HG03520 (cell line): ENCODE data around the gene MRGPRG.
"Not testable (repeated sequence)": the region's sequence is repeated elsewhere in the genome, so short reads cannot be mapped to it uniquely, and the experiment has no call there.

Source experiments
- ATAC-seq: cut with Tn5 transposase; IDR thresholded peaks from one replicate; pipeline ENCODE4 v1.9.1; 2021; ENCODE audit warnings: mild to moderate bottlenecking, moderate library complexity; ENCODE audit not compliant: unreplicated experiment

MRGPRG gene, protein sequence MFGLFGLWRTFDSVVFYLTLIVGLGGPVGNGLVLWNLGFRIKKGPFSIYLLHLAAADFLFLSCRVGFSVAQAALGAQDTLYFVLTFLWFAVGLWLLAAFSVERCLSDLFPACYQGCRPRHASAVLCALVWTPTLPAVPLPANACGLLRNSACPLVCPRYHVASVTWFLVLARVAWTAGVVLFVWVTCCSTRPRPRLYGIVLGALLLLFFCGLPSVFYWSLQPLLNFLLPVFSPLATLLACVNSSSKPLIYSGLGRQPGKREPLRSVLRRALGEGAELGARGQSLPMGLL

GRCh38 chr11:3218483-3219280 lies at the start of gene MRGPRG:
Gene MRGPRG, minus strand, starts transcription at chr11:3218813. Its CDS starts 0 bp downstream, at chr11:3218813.
- no peak for ATAC-seq

GRCh38 chr11:3262548-3262947 lies 43.9 kb upstream of the MRGPRG start:
- ATAC-seq: not testable (repeated sequence)

DNA sequence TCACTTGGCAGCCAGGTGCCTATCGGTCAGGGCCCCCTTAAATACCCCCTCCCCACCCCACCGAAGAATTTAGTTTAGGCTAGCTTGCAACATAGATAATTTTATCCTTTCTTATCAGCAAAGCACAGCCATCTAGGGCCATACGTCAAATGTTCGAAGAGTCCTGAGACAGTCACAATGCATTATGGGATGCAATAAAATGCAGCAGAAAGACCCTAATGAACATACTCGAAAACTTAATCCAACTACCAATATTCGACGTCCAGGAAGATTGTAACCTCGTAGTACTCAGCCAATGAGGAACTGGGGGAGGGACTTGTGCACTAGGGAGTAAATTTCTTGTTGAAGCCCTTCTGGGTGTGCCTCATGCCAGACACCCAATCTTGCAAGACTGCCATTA lies 43.2 kb upstream of the MRGPRG start:
- ATAC-seq: not testable (repeated sequence)

GRCh38 chr11:3257509-3257908 lies 38.9 kb upstream of the MRGPRG start:
- not testable (repeated sequence) for ATAC-seq

- not testable (repeated sequence) for ATAC-seq
Measured at GRCh38 chr11:3255241-3255640, 36.6 kb upstream of the MRGPRG start.

DNA sequence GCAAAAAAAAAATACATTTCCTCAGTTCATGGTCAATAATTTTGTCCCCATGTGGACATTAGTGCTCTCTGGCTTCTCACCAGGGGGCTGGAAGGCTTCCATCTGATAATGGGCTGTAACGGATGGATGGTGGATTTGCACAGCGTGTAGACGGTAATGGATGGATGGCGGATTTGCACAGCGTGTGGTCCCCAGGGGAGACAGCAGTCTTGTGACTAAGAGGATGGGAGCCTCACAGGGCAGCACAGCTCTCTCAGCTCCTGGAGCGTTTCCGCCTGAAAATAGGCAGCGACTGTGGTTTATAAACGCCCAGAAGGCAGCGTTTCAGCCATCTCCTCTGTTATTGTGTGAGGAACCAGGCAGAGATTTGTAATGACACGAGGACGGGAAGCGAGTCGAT lies 36.2 kb upstream of the MRGPRG start:
- not testable (repeated sequence) for ATAC-seq

- ATAC-seq: no peak
Measured at GRCh38 chr11:3245071-3245470, 26.5 kb upstream of the MRGPRG start.

- ATAC-seq: no peak
Measured at GRCh38 chr11:3243880-3244279, 25.3 kb upstream of the MRGPRG start.

DNA sequence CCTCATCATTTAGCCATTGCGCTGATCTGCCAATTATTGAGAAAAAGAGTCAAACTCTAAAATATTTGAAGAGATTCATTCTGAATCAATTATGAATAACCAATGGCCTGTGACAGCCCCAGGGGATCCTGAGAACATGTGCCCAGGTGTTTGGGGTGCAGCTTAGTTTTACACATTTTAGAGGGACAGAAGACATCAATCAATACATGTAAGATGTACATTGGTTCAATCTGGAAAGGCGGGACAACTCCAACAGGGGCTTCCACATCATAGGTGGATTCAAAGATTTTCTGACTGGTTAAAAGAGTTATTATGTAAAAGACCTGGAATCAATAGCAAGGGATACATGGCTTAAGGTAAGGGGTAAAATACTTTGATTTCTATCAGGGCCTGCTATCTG lies 18.5 kb upstream of the MRGPRG start:
- no peak for ATAC-seq

- ATAC-seq: no peak
Measured at GRCh38 chr11:3234846-3235245, 16.2 kb upstream of the MRGPRG start.

DNA sequence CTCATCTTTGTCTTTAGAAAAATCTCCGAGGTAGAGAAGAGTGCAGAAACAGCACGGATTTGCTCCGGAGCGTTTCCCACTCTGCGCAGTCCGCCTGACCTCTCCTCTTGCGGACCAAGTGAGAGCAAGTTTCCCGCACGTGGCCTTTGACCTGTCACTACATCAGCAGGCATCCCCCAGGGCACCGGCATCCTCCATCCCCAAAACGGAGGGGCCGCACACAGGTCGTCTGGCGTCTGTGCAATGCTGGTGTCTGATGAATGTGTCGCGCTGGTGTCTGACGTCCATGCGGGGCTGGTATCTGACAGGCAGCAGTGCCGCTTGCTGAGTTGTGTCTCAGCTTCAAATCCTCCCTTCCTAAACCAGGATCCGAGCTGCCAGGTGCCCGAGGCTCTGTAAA lies 14.3 kb upstream of the MRGPRG start:
- no peak for ATAC-seq

DNA sequence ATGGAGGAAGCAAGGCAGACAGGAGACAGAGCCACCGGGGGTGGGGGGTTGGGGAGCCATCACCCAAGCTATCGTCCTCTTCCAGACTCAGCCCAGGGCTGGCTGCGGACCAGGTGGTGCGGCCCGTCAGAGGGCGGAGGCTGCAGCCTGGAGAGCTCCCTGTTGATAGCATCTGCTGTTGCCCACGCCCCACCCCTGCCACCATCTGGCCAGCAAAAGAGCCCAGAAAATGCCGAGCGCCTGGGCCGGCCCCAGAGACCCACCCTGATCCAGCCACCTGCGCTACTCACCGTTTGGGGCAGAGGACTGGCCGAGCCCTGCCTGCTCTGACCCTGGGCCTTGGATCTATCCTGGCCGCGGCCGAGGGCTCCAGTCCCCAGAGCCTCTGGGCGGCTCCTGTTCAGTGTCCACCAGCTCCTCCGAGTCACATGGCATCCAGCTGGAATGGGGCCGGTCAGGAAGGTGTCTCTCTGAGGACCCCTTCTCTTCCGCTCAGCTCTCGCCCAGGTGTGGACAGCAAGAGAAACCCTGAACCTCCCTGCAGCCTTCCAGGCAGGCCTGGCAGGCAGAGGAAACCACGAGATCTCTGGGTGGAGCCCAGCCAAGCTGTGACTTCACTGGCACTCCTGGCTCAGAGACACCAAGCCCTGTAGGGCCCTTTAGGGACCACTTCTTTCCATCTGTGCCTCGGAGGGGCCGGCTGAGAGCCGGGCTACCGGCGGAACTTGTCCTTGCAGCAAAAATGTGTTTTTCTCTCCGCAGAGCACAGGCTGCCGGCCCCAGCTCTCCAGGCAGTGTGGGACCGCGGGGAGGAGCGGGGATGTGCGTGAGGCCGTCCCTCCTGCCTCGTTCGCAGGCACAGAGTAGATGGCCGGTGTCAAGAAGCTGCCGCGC lies 13.5 kb upstream of the MRGPRG start, which contains the start of gene MRGPRE:
Gene MRGPRE, minus strand, starts transcription at position 567 of the 894 bp plus-strand sequence. CDS start 3,618 bp downstream, outside the sequence.
- no peak for ATAC-seq

DNA sequence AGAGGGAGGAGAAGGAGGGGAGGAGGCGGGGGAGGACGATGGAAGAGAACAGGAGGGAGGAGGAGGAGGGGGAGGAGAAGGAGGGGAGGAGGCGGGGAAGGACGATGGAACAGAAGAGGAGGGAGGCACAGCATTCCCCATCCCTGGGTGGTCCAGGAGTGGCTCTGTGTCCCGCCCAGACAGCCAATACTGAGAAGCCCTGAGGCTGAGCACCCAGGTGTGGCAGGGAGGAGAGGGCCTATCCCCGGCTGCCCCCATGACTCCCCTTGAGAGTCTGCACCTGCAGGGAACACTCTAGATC lies 12.9 kb upstream of the MRGPRG start:
- ATAC-seq: no peak

DNA sequence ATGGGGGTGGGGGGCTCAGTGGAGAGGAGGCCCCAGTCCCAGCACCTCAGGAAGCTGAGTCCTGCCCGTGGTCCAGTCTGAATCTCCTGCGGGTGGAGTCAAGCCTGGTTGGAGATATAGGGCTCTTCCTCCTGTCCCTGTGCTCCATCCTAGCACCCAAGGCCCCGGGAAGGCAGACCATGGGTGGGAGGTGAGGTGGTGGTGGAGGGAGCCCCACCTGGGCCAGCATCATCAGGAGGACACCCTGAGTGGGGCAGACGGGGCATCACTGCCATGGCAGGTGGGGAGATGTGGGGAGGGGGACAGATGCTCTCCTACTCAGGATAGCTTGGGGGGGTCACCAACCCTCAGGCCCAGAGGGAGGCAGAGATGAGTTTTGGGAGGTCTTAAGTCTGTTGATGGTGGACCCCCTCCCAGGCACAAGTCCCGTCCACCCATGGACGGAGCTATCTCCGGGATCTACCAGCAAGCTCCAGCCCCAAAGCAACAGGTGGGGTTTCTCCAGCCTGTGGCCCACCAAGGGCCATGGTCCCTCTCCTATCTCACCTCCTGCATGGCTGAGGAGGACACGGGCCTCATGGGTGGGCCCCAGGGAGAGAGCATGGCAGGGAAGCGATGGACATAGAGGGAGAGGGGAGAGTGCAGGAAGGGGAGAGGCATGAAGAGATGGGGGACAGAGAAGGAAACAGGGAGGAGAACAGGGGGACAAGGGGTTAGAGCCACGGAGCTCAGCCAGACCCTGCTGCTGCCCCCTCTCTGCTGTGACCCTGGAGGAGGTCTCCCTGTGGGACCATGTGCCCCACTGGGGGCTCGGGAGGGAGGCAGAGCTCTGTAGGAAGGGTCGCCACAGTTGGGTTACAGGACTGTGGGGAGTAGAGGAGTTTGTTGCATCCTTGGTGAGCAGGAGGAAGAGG lies 12.3 kb upstream of the MRGPRG start:
- ATAC-seq: no peak

DNA sequence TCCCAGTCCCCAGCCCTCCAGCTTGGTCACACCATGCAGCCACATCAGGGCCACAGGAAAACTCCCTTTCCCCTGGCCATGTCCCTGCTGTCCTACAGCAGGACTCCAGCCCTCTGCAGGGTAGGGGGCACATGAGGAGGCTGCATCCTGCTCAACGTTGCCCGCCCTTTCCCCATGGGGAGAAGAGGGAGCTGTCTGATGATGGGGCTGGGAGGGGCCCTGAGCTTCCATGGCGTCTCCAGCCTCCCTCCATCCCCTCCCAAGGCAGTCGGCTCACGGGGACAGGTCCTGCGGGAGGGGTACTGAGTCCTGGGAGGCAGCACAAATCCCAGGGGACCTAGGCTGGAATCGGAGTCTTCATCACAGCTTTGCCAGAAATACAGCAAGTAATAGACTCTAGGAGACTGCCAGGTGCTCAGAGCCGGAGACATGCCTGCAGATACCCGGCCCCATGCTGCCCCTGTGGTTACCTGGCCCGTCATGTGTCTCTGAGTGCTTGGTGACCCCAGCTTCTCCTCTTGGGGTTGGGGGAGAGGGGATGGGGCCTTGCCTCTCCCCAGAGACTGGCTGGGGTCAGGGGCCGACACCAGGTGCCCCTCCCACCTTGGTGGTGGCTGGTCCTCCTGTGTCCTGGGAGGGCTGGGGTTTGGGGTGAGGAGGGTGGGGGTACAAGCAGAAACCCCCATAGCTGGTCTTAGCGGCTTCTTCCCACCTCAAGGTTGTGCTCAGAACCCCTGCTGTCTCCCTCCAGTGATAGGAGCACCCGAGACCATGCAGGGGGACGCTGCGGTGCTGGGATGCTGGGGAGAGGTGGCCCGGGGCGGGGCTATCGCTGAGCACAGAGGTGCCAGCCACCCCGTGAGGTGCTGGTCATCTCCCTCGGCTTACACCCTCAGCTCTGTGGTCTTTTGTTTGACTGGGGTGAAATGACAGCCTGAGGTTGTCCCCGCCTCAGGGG lies 11.3 kb upstream of the MRGPRG start:
- ATAC-seq: no peak

DNA sequence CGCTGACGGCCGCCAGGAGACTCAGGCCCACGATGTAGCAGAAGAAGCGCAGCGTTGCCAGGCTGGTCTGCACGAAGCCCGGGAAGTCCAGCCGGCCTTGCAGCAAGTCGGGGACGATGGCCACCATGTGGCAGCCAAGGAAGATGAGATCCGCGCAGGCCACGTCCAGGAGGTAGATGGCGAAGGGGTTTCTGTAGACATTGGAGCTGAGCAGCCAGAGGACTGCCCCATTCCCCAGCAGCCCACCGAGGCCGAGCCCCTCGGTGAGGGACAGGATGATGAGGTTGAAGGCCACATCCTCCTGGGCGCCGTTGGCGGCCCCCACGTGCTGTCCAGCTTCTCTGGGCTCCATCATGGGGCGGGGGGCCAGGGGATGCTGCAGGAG lies 9.8 kb upstream of the MRGPRG start:
- ATAC-seq: no peak

GRCh38 chr11:3227568-3228444 lies 9.2 kb upstream of the MRGPRG start:
- ATAC-seq: no peak

DNA sequence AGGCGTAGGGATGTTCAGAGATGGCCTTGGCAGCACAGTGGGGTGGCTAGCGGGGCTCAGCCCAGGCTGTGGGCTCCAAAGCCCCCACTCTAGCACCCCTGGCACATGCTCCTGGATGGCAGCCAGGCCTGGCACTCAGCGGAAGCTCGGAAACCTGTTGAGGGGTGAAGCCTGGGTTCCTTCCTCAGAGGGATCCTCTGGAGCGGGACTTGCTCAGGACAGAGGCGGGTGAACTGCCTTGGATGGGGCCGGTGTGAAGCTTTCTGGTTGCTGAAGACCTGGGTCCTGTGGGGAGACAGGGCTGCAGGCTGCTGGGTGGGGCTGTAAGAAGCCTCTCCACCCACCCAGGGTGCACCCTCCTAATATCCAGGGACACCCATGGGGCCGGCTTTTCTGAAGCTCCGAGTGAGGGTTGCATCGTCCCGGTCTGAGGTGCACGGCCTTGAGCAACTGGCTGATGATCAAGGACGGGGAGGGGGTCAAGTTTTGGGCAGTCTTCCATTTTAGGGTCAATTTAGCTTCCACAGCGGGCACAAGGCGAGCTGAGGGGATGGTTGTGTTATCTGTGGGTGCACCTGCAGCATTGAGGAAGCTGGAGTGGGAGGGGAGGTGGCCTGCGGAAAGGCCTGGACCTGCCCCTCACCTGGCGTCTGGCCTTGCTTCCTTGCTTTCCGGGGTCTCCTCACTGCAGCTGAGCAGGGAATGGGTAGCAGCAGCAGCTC lies 8.4 kb upstream of the MRGPRG start:
- ATAC-seq: no peak
